Measurements from ENCODE around the gene NDUFB5.
"Not testable (repeated sequence)": the region's sequence is repeated elsewhere in the genome, so short reads cannot be mapped to it uniquely, and the experiment has no call there.

NDUFB5 gene

GRCh38 chr3:179640469-179640868 lies 35.9 kb downstream of the NDUFB5 start:
- no peak for DNase-seq

GRCh38 chr3:179642871-179643270 lies 38.3 kb downstream of the NDUFB5 start:
- DNase-seq: no peak

GRCh38 chr3:179643837-179644236 lies 39.2 kb downstream of the NDUFB5 start:
- not testable (repeated sequence) for DNase-seq

GRCh38 chr3:179646177-179646576 lies 41.6 kb downstream of the NDUFB5 start:
- no peak for DNase-seq

- DNase-seq: no peak
Observed at GRCh38 chr3:179651687-179652446, 47.3 kb downstream of the NDUFB5 start.

- DNase-seq: peak; percentile 58 to 69
Observed at GRCh38 chr3:179652447-179653095, 48.0 kb downstream of the NDUFB5 start, which contains the start of gene USP13. Gene USP13, plus strand, starts transcription at chr3:179653040. Its CDS starts 186 bp downstream, at chr3:179653226.

GRCh38 chr3:179653096-179653797 lies 48.7 kb downstream of the NDUFB5 start:
- DNase-seq: peak; percentile 61 to 65

- DNase-seq: no peak
Observed at GRCh38 chr3:179655236-179655635, 50.6 kb downstream of the NDUFB5 start.

- no peak for DNase-seq
Observed at GRCh38 chr3:179658606-179659005, 54.0 kb downstream of the NDUFB5 start.

GRCh38 chr3:179660872-179661271 lies 56.3 kb downstream of the NDUFB5 start:
- no peak for DNase-seq

- DNase-seq: no peak
Observed at GRCh38 chr3:179661777-179662176, 57.2 kb downstream of the NDUFB5 start.

- no peak for DNase-seq
Observed at GRCh38 chr3:179663093-179663492, 58.5 kb downstream of the NDUFB5 start.

- no peak for DNase-seq
Observed at GRCh38 chr3:179666030-179666429, 61.4 kb downstream of the NDUFB5 start.

GRCh38 chr3:179666436-179667035 lies 61.9 kb downstream of the NDUFB5 start:
- no peak for DNase-seq

GRCh38 chr3:179668429-179668828 lies 63.8 kb downstream of the NDUFB5 start:
- no peak for DNase-seq

- no peak for DNase-seq
Observed at GRCh38 chr3:179670311-179670710, 65.7 kb downstream of the NDUFB5 start.

- DNase-seq: no peak
Observed at GRCh38 chr3:179671309-179671708, 66.7 kb downstream of the NDUFB5 start.

GRCh38 chr3:179671747-179672242 lies 67.2 kb downstream of the NDUFB5 start:
- DNase-seq: no peak

- no peak for DNase-seq
Observed at GRCh38 chr3:179672918-179673317, 68.3 kb downstream of the NDUFB5 start.

- DNase-seq: no peak
Observed at GRCh38 chr3:179673523-179673922, 68.9 kb downstream of the NDUFB5 start.

GRCh38 chr3:179676081-179676480 lies 71.5 kb downstream of the NDUFB5 start:
- DNase-seq: no peak

Data from CD4-positive, alpha-beta T cell treated with Interleukin-4 for 1 hour (primary cell).